Esophagus squamous epithelium (tissue), 4 donors: ENCODE data around the gene GSG1L.

Source experiments
- CTCF ChIP-seq, 6 experiments: fragments of 450-650 bp in 4 of 6; fragments of 200-600 bp in 2 of 6; sonication (generic) in 2 of 6; IDR thresholded peaks; one replicate each; pipeline ENCODE4 v1.5.1; 2016 to 2019; ENCODE audit warnings: antibody characterized with exemption in 6 of 6, mild to moderate bottlenecking in 4 of 6, moderate library complexity in 4 of 6
- POLR2A ChIP-seq, 4 donors: fragments of 450-650 bp; IDR thresholded peaks; one replicate each; pipeline ENCODE4 v1.6.1; 2017; ENCODE audit warnings: antibody characterized with exemption in 4 of 4, mild to moderate bottlenecking in 4 of 4, moderate library complexity in 3 of 4

GRCh38 chr16:27929818-27930217 lies 133.7 kb downstream of the GSG1L start:
- TF ChIP-seq CTCF (IDR thresholded peaks at IDR 0.05) (no peak), POLR2A (IDR thresholded peaks at IDR 0.05) (no peak)
